Transverse colon (tissue), 4 donors: ENCODE results near the gene ZNF608. TPM values are rescaled to one million over a fixed set of nuclear protein-coding genes. Genes with fewer than 3 reads are reported as not detected.

Source experiments
- DNase-seq: peaks from one replicate; pipeline ENCODE4 v3.0.0-alpha.2; 2019
- H3K27ac ChIP-seq, 4 donors: fragments of 200-600 bp; sonication (generic); 2 replicates each; pipeline ENCODE4 v1.5.1; 2016 to 2018; ENCODE audit warnings: inconsistent platforms in 4 of 4
- H3K27me3 ChIP-seq: fragments of 200-600 bp; sonication (generic); 2 replicates; pipeline ENCODE4 v1.5.1; 2017; ENCODE audit warnings: inconsistent platforms
- H3K36me3 ChIP-seq, 4 donors: fragments of 200-600 bp; sonication (generic); 2 replicates each; pipeline ENCODE4 v1.5.1; 2017 to 2019; ENCODE audit warnings: inconsistent platforms in 4 of 4
- H3K4me1 ChIP-seq, 4 donors: fragments of 200-600 bp; sonication (generic); 2 replicates each; pipeline ENCODE4 v1.5.1; 2017 to 2020; ENCODE audit warnings: inconsistent platforms in 4 of 4
- H3K4me3 ChIP-seq, 4 donors: fragments of 200-600 bp; sonication (generic); 1 replicate in 1 of 4; 2 replicates in 3 of 4; pipeline versions ENCODE4 v1.5.1 to v1.6.1; 2017 to 2019; ENCODE audit warnings: inconsistent platforms in 4 of 4
- H3K9me3 ChIP-seq, 2 donors: fragments of 200-600 bp; sonication (generic); 2 replicates each; pipeline ENCODE4 v1.5.1; 2017 to 2019; ENCODE audit warnings: inconsistent platforms in 2 of 2
- CTCF ChIP-seq, 5 experiments: fragments of 200-600 bp in 3 of 5; fragments of 450-650 bp in 2 of 5; sonication (generic) in 3 of 5; IDR thresholded peaks; 1 replicate in 2 of 5; 2 replicates in 3 of 5; pipeline ENCODE4 v1.5.1; 2016 to 2017; ENCODE audit warnings: antibody characterized with exemption in 5 of 5, inconsistent platforms in 3 of 5, mild to moderate bottlenecking in 2 of 5, moderate library complexity in 1 of 5
- EP300 ChIP-seq: sonication (generic); formaldehyde crosslinking; IDR thresholded peaks from one replicate; pipeline ENCODE4 v1.6.1; 2017; ENCODE audit warnings: antibody characterized with exemption, low read depth
- POLR2A ChIP-seq: fragments of 450-650 bp; IDR thresholded peaks from one replicate; pipeline ENCODE4 v1.6.1; 2016; ENCODE audit warnings: antibody characterized with exemption, mild to moderate bottlenecking, moderate library complexity
- POLR2AphosphoS5 ChIP-seq, 3 donors: sonication (generic); formaldehyde crosslinking; IDR thresholded peaks; one replicate each; pipeline ENCODE4 v1.6.1; 2016; ENCODE audit warnings: antibody characterized with exemption in 3 of 3
- WGBS, 2 donors: methylation state at CpG; one replicate each; pipeline ENCODE4 v1.1.5; 2018; ENCODE audit warnings: low coverage in 1 of 2; 5-methylcytosine and 5-hydroxymethylcytosine counted together
- in situ Hi-C, 4 donors: fragments of 200-750 bp; cut with MboI; loops; one replicate each; pipeline versions ENCODE4 v1.15.0 to v1.15.1; 2017; ENCODE audit warnings: low sequenced_read_pairs in 3 of 4, low pct_ligation_motif_present in 1 of 4, low pct_unique_long_range_greater_than_20kb in 1 of 4
- intact Hi-C: fragments of 100-400 bp; cut with DNase I; formaldehyde crosslinking; loops from one replicate; pipeline ENCODE4 v1.15.1; 2023; ENCODE audit warnings: low total_unique reads
- total RNA-seq, 4 donors: library from RNA; depleted of rRNA; stranded (reverse); fragments of >200 nt; gene quantifications; one replicate each; pipeline ENCODE4 v1.1.0, GENCODE V29; 2016

The ZNF608 gene
- total RNA-seq, 4 donors from 2014 or later = 30.6 to 83.2 (median 41.2) TPM

- H3K27ac ChIP-seq = no peak overlapping the region
Observed at GRCh38 chr5:124708086-124708485, 38.4 kb downstream of the ZNF608 start.

GRCh38 chr5:124707520-124707919 lies 38.9 kb downstream of the ZNF608 start:
- H3K9me3 ChIP-seq = no peaks in the 10 kb centered on the region
- H3K4me3 ChIP-seq = no peak overlapping the region
- intact Hi-C loops = no loop called here
- H3K36me3 ChIP-seq = no peaks in the 10 kb centered on the region
- H3K4me1 ChIP-seq = peaks cover 13 to 51% (median 34%) of the 10 kb centered on the region in 4 donors
- in situ Hi-C loops = no loop called here
- TF ChIP-seq POLR2AphosphoS5 (IDR thresholded peaks at IDR 0.05) (no peak), CTCF (IDR thresholded peaks at IDR 0.05) (no peak), EP300 (no peak), POLR2A (no peak)
- whole genome bisulfite sequencing, 2 donors = 44 to 64% methylated on average over 4 to 6 of the region's 6 CpGs
- no peaks in the 10 kb centered on the region for H3K27me3 ChIP-seq
- DNase-seq = no peak
- peak overlapping the region; percentile 40 to 62 (median 48) for H3K27ac ChIP-seq

More at GRCh38 chr5:124708086-124708485, 38.4 kb downstream of the ZNF608 start:
- no peak for DNase-seq
- TF ChIP-seq POLR2A = no peak
- TF ChIP-seq EP300 = no peak
- no peak for TF ChIP-seq POLR2AphosphoS5 (IDR thresholded peaks at IDR 0.05)
- no peak for TF ChIP-seq CTCF (IDR thresholded peaks at IDR 0.05)
- Histone ChIP-seq H3K9me3 (no peaks in the 10 kb centered on the region), H3K36me3 (no peaks in the 10 kb centered on the region), H3K4me1 (peaks cover 8 to 45% (median 28%) of the 10 kb centered on the region in 4 donors), H3K4me3 (no peak overlapping the region), H3K27me3 (no peaks in the 10 kb centered on the region)
- WGBS, 2 donors = 37 to 50% methylated on average over 2 to 3 of the region's 3 CpGs
- intact Hi-C loops = no loop called here
- in situ Hi-C loops = no loop called here

GRCh38 chr5:124706729-124707361 lies 39.6 kb downstream of the ZNF608 start:
- Histone ChIP-seq H3K27ac (peak overlapping the region; percentile 40 to 62 (median 48)), H3K27me3 (no peaks in the 10 kb centered on the region), H3K4me3 (no peak overlapping the region), H3K4me1 (peaks cover 18 to 58% (median 40%) of the 10 kb centered on the region in 4 donors), H3K36me3 (no peaks in the 10 kb centered on the region), H3K9me3 (no peaks in the 10 kb centered on the region)
- WGBS, 2 donors = 30 to 31% methylated on average over 3 to 13 of the region's 13 CpGs
- TF ChIP-seq POLR2AphosphoS5 (IDR thresholded peaks at IDR 0.05) (no peak), EP300 (no peak), POLR2A (no peak), CTCF (IDR thresholded peaks at IDR 0.05) (no peak)
- intact Hi-C loops (no loop called here), in situ Hi-C loops (no loop called here)
- DNase-seq = peak; percentile 31

- no peak for DNase-seq
- peaks cover 20 to 60% (median 45%) of the 10 kb centered on the region in 4 donors for H3K4me1 ChIP-seq
- H3K4me3 ChIP-seq = no peak overlapping the region
- no peaks in the 10 kb centered on the region for H3K27me3 ChIP-seq
- peak overlapping the region in 3 of 4 donors; percentile 45 to 62 (median 51) for H3K27ac ChIP-seq
- H3K9me3 ChIP-seq = no peaks in the 10 kb centered on the region
- 69 to 83% methylated on average over 2 to 4 of the region's 4 CpGs for WGBS, 2 donors
- intact Hi-C loops = no loop called here
- H3K36me3 ChIP-seq = no peaks in the 10 kb centered on the region
- in situ Hi-C loops = no loop called here
- TF ChIP-seq POLR2A = no peak
- no peak for TF ChIP-seq CTCF (IDR thresholded peaks at IDR 0.05)
- TF ChIP-seq POLR2AphosphoS5 (IDR thresholded peaks at IDR 0.05) = no peak
- TF ChIP-seq EP300 = no peak
Observed at GRCh38 chr5:124706051-124706450, 40.4 kb downstream of the ZNF608 start.
